ENCODE data around the gene TMEM259. TPM values are rescaled to one million over a fixed set of nuclear protein-coding genes. Genes with fewer than 3 reads are reported as not detected.

The TMEM259 gene
- total RNA-seq, 1 donor from 2014 or later, result 157 TPM

- peaks cover 5% of the 10 kb centered on the region for H3K4me1 Mint-ChIP-seq (ENCODE audit: unreplicated experiment)
- no peak for TF ChIP-seq CTCF (IDR thresholded peaks at IDR 0.05)
- no peaks in the 10 kb centered on the region for H3K27me3 Mint-ChIP-seq (ENCODE audit: unreplicated experiment)
- H3K27ac Mint-ChIP-seq (ENCODE audit: unreplicated experiment), result no peak overlapping the region
- no peak overlapping the region for H3K4me3 Mint-ChIP-seq (ENCODE audit: unreplicated experiment)
- peaks cover 6% of the 10 kb centered on the region for H3K36me3 Mint-ChIP-seq (ENCODE audit: unreplicated experiment)
- no peaks in the 10 kb centered on the region for H3K9me3 Mint-ChIP-seq (ENCODE audit: unreplicated experiment)
- DNase-seq (ENCODE audit: extremely low spot score, unreplicated experiment), result no peak
These were observed 10.1 kb downstream of the TMEM259 start for GRCh38 chr19:1010586-1011510.

- peaks cover 6% of the 10 kb centered on the region for H3K36me3 Mint-ChIP-seq (ENCODE audit: unreplicated experiment)
- no peak overlapping the region for H3K27ac Mint-ChIP-seq (ENCODE audit: unreplicated experiment)
- H3K4me3 Mint-ChIP-seq (ENCODE audit: unreplicated experiment), result no peak overlapping the region
- DNase-seq (ENCODE audit: extremely low spot score, unreplicated experiment), result no peak
- no peak for TF ChIP-seq CTCF (IDR thresholded peaks at IDR 0.05)
- H3K9me3 Mint-ChIP-seq (ENCODE audit: unreplicated experiment), result no peaks in the 10 kb centered on the region
- no peaks in the 10 kb centered on the region for H3K4me1 Mint-ChIP-seq (ENCODE audit: unreplicated experiment)
- no peaks in the 10 kb centered on the region for H3K27me3 Mint-ChIP-seq (ENCODE audit: unreplicated experiment)
These were observed 10.9 kb downstream of the TMEM259 start for GRCh38 chr19:1009981-1010538.

GRCh38 chr19:1009041-1009980 is 11.6 kb downstream of the TMEM259 start:
- Mint-ChIP-seq H3K4me1 (ENCODE audit: unreplicated experiment) (no peaks in the 10 kb centered on the region), H3K27ac (ENCODE audit: unreplicated experiment) (no peak overlapping the region)
- no peak for DNase-seq (ENCODE audit: extremely low spot score, unreplicated experiment)

GRCh38 chr19:1008268-1009040 is 12.5 kb downstream of the TMEM259 start:
- Mint-ChIP-seq H3K36me3 (ENCODE audit: unreplicated experiment) (peaks cover 4% of the 10 kb centered on the region), H3K9me3 (ENCODE audit: unreplicated experiment) (no peaks in the 10 kb centered on the region), H3K27ac (ENCODE audit: unreplicated experiment) (no peak overlapping the region), H3K4me3 (ENCODE audit: unreplicated experiment) (no peak overlapping the region), H3K4me1 (ENCODE audit: unreplicated experiment) (no peaks in the 10 kb centered on the region), H3K27me3 (ENCODE audit: unreplicated experiment) (no peaks in the 10 kb centered on the region)
- no peak for TF ChIP-seq CTCF (IDR thresholded peaks at IDR 0.05)
- DNase-seq (ENCODE audit: extremely low spot score, unreplicated experiment), result no peak

More at GRCh38 chr19:1009041-1009980, 11.6 kb downstream of the TMEM259 start:
- Mint-ChIP-seq H3K27me3 (ENCODE audit: unreplicated experiment) (no peaks in the 10 kb centered on the region), H3K4me3 (ENCODE audit: unreplicated experiment) (no peak overlapping the region), H3K9me3 (ENCODE audit: unreplicated experiment) (no peaks in the 10 kb centered on the region), H3K36me3 (ENCODE audit: unreplicated experiment) (peaks cover 6% of the 10 kb centered on the region)
- no peak for TF ChIP-seq CTCF (IDR thresholded peaks at IDR 0.05)
